Skeletal muscle tissue (tissue), 4 donors: ENCODE measurements around the gene ERC2. TPM values are rescaled to one million over a fixed set of nuclear protein-coding genes. Genes with fewer than 3 reads are reported as not detected.

ENCODE experiments used
- H3K27ac ChIP-seq: one replicate; pipeline ENCODE4 v1.7.0; 2013; ENCODE audit warnings: mild to moderate bottlenecking, low read depth, low read length, inconsistent platforms
- H3K27me3 ChIP-seq, 3 donors: one replicate each; pipeline ENCODE4 v1.7.0; 2013; ENCODE audit warnings: low read length in 3 of 3; ENCODE audit not compliant: control insufficient read depth in 3 of 3, insufficient read depth in 3 of 3
- H3K36me3 ChIP-seq, 3 donors: one replicate each; pipeline ENCODE4 v1.7.0; 2013; ENCODE audit warnings: low read length in 3 of 3; ENCODE audit not compliant: control insufficient read depth in 3 of 3, insufficient read depth in 3 of 3
- H3K4me1 ChIP-seq, 3 donors: one replicate each; pipeline ENCODE4 v1.7.0; 2013; ENCODE audit warnings: low read length in 3 of 3, mild to moderate bottlenecking in 3 of 3; ENCODE audit not compliant: control insufficient read depth in 3 of 3, insufficient read depth in 3 of 3
- H3K4me3 ChIP-seq, 3 donors: one replicate each; pipeline ENCODE4 v1.7.0; 2013; ENCODE audit warnings: low read length in 3 of 3
- H3K9ac ChIP-seq, 3 donors: one replicate each; pipeline ENCODE4 v1.7.0; 2013; ENCODE audit warnings: low read length in 3 of 3, mild to moderate bottlenecking in 3 of 3, moderate library complexity in 2 of 3, low read depth in 1 of 3
- H3K9me3 ChIP-seq, 3 donors: one replicate each; pipeline ENCODE4 v1.7.0; 2013; ENCODE audit warnings: low read length in 3 of 3; ENCODE audit not compliant: control insufficient read depth in 3 of 3
- total RNA-seq: library from RNA; depleted of rRNA; stranded (reverse); fragments of >200 nt; gene quantifications from one replicate; pipeline ENCODE4 v1.2.3, GENCODE V29; 2014
- donor health status: Osteomylitis.

ERC2 gene
- total RNA-seq, 1 donor from 2014 or later = 1.0 TPM

DNA sequence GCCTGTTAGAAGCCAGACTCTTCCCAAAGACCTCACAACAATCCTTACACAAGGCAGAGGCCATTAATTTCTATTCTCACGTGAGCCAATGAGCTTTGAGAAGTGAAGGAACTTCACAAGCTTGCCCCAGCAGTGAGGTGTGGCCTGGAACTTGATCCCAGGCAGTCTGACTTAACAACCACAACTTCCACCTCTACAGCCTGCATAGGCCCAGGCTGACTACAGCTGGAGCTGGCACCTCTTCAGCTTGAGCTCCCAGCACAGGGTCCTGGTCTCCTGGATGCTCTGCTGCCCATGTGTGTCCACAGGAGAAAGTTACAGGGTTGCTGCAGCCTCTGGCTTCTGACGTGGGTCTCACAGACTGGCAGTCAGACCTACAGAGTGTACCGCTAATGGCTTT, 111.0 kb downstream of the ERC2 start:
- Histone ChIP-seq H3K36me3 (no peaks in the 10 kb centered on the region), H3K4me3 (no peak overlapping the region), H3K9ac (no peak overlapping the region), H3K4me1 (no peaks in the 10 kb centered on the region), H3K27ac (no peak overlapping the region), H3K27me3 (no peaks in the 10 kb centered on the region), H3K9me3 (no peaks in the 10 kb centered on the region)

DNA sequence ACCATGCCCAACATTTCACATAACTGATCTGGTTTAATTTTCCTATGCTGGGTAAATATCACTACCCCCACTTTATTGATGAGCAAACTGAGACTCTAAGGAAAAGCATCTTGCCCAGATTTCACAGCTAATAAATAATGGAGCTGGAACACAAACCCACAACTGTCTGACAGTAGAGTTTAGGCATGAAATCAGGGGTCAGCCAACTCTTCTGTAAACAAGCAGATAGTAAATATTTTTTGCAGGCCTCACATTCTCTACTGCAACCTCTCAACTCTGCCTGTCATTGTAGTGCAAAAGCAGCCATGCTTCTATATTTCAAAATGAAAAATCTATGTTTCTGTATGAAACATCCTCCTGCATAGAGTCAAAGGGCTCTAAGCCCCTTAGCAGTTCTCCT, 111.5 kb downstream of the ERC2 start:
- Histone ChIP-seq H3K27ac (no peak overlapping the region), H3K36me3 (no peaks in the 10 kb centered on the region), H3K9ac (no peak overlapping the region), H3K9me3 (no peaks in the 10 kb centered on the region), H3K4me1 (no peaks in the 10 kb centered on the region), H3K27me3 (no peaks in the 10 kb centered on the region), H3K4me3 (no peak overlapping the region)

DNA sequence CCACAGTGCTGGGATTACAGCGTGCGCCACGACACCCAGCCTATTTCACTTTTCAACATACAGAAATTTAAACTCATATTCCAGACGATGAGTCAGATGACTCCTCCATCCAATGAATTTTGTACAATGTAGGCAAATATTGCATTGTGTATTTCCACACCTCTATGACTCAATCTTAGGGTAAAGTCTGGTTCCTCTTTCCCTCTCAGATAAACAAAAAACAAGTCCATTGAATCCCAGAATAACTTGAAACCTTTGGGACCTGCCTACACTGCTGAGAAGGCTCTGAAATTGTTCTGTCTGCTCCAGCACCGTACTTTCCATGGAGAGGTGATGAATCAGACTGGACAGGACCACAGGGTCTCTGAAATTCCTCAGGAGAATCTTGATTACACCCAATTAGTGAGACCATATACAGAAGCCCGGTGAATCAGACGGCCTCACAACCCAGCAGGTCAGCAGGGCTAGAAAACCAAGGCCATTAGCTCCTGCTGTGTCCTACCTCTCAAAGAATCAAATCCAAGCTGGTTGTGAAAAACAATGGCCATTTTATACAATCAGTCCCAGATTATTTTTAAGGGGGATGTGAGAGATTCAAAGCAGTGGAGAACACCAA, 112.6 kb downstream of the ERC2 start:
- Histone ChIP-seq H3K4me1 (no peaks in the 10 kb centered on the region), H3K9me3 (no peaks in the 10 kb centered on the region), H3K9ac (no peak overlapping the region), H3K27me3 (no peaks in the 10 kb centered on the region), H3K4me3 (no peak overlapping the region), H3K27ac (no peak overlapping the region), H3K36me3 (no peaks in the 10 kb centered on the region)

DNA sequence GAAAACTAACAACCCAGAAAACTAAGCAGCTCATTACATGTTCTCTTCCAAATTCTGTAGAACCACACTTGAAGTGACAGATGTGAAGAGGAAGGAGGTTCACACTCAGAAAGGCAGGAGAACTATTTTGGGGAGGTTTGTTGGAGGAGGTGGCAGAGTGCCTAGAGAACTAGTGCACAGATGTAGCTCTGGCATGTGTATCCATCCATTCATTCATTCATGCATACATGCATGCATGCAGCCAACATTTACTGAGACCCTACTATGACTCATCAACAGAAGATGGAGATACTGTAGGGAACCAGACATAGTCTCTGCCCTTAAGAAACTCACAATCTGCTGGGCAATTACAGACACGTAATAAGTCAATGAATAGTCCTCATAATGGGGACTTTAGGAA, 116.7 kb downstream of the ERC2 start:
- Histone ChIP-seq H3K4me1 (no peaks in the 10 kb centered on the region), H3K4me3 (no peak overlapping the region), H3K9me3 (no peaks in the 10 kb centered on the region), H3K9ac (no peak overlapping the region), H3K27me3 (no peaks in the 10 kb centered on the region), H3K36me3 (no peaks in the 10 kb centered on the region), H3K27ac (no peak overlapping the region)

DNA sequence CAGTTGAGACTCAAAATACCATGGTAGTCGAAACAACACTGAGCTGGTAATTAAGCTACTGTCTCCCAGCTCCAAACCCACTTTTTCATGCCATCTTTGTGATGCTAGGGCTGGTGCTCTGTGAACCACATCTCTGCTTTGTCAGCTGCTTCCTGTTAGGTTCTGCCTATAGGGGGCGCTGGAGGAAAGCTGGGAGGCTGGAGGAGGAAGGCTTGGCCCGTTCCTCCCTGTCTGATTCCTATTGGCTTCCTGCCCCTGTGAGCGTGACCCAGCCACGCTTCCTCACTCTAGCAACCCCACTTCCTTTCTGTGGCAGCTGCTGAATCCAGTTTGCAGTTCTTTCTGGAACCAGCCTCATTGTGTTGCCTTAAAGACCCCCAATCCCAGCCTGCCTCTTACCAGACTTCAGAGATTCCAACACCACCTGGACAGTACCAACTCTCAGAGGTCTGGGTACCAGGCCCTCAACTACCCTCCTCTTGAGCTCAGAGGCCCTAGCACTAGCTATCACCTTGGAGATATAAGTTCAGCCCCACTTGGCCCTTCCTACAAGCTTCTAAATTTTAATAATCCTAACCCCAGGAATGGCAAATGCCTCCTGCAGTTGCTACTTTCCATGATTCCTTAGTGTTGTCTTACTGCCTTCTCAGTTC, 120.9 kb downstream of the ERC2 start:
- H3K9me3 ChIP-seq = no peaks in the 10 kb centered on the region
- no peaks in the 10 kb centered on the region for H3K4me1 ChIP-seq
- no peak overlapping the region for H3K9ac ChIP-seq
- H3K4me3 ChIP-seq = no peak overlapping the region
- H3K27ac ChIP-seq = no peak overlapping the region
- H3K36me3 ChIP-seq = no peaks in the 10 kb centered on the region
- H3K27me3 ChIP-seq = peaks cover 0 to 3% (median 0%) of the 10 kb centered on the region in 3 donors

DNA sequence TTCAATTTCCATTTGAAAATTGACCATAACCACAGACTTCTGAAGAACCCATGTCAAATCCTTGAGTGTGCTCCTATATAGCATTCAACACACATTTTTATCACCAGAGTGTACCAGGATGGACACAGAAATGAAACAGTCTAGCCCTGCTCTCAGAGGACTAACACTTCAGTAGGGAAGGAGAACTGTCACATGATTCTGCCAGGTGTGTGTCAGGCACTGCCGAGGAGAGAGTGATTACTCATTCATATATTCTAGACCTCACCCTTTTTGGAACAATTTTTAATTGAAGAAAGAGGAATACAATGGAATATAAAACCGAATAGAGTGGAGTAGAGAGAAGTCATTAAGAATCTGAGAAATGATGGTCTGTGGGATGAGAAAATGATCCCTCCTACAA, 125.8 kb downstream of the ERC2 start:
- Histone ChIP-seq H3K9me3 (no peaks in the 10 kb centered on the region), H3K4me3 (no peak overlapping the region), H3K4me1 (no peaks in the 10 kb centered on the region), H3K36me3 (no peaks in the 10 kb centered on the region), H3K27me3 (peaks cover 0 to 7% (median 0%) of the 10 kb centered on the region in 3 donors), H3K9ac (no peak overlapping the region), H3K27ac (no peak overlapping the region)

DNA sequence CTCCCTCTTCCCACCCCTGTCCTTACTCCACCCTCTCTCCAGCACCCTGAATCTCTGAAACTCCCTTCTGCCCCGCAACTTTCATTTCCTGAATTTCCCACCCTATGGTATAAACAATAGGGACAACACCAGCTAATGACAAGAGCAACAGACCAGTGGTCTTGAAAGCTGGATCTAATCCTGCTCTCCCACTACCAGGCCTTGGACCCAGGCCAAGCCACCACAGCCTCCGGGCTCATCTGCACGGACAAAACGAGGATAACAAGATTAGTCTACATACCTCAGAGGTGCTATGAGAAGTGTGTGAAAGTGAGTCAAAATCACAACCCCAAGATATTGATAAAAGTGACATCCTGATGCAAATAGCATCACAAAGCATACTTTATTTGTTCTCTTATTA, 128.6 kb downstream of the ERC2 start:
- Histone ChIP-seq H3K27me3 (peaks cover 0 to 7% (median 0%) of the 10 kb centered on the region in 3 donors), H3K9ac (no peak overlapping the region), H3K4me1 (no peaks in the 10 kb centered on the region), H3K9me3 (no peaks in the 10 kb centered on the region), H3K27ac (no peak overlapping the region), H3K4me3 (no peak overlapping the region), H3K36me3 (no peaks in the 10 kb centered on the region)

DNA sequence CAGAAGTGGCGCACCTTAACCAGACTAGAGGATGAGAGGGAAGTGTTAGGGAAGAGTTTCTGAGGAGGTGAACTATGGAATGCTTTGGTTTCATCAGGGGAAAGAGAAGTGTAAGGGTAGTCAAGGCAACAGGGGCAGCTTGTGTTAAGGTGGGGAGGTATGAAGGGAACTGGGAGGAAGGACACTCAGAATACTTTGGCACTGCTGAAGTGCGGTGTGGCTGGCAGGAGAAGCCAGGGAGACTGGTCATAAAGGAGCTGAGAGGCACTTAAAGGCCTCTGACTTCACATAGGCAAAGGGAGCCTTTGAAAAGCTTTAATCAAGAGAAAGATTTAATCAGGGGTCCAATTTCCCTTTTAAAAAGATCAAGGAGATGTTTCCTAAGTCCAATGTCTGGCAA, 129.0 kb downstream of the ERC2 start:
- H3K4me3 ChIP-seq = no peak overlapping the region
- H3K4me1 ChIP-seq = no peaks in the 10 kb centered on the region
- H3K27ac ChIP-seq = no peak overlapping the region
- no peak overlapping the region for H3K9ac ChIP-seq
- no peaks in the 10 kb centered on the region for H3K9me3 ChIP-seq
- no peaks in the 10 kb centered on the region for H3K36me3 ChIP-seq
- H3K27me3 ChIP-seq = peaks cover 0 to 6% (median 0%) of the 10 kb centered on the region in 3 donors

DNA sequence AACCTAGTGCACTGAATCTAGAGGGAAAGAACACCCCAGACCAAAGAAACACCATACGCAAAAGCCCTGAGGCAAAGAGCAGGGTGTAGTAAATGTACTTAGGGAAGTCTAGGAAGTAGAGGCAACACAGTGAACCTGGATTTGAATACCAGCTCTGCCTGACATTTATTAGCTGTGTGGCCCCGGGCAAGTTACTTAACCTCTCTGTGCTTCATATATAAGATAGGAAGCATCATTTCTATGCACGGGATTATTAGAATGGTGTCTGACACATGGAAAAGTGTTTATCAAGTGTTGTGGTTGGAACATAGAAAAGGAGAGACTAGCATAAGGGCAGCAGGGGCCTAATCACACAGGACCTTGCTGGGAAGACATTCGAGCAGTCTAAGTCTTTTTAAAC, 132.2 kb downstream of the ERC2 start:
- Histone ChIP-seq H3K4me1 (no peaks in the 10 kb centered on the region), H3K9me3 (no peaks in the 10 kb centered on the region), H3K27ac (no peak overlapping the region), H3K27me3 (peaks cover 0 to 3% (median 3%) of the 10 kb centered on the region in 3 donors), H3K9ac (no peak overlapping the region), H3K36me3 (no peaks in the 10 kb centered on the region), H3K4me3 (no peak overlapping the region)

DNA sequence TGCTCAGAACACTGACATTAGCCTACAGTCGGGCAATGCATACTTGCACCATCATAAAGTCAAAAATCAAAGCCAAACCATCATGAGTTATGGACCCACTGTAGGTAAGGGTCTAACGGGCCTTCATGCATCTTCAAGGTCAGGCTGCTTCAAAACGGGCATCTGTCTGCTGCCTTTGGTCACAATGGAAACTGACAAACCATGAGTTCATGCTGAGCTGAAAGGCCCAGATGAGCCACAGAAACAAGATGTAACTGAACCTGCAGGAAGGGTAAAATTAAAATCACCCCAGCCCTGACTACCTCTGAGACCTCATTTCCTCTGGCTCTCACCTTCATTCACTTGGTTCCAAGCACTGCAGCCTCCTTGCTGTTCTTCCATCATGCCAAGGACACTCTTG, 143.8 kb downstream of the ERC2 start:
- Histone ChIP-seq H3K36me3 (no peaks in the 10 kb centered on the region), H3K9me3 (no peaks in the 10 kb centered on the region), H3K27me3 (peaks cover 0 to 4% (median 0%) of the 10 kb centered on the region in 3 donors), H3K27ac (no peak overlapping the region), H3K4me3 (no peak overlapping the region), H3K4me1 (no peaks in the 10 kb centered on the region), H3K9ac (no peak overlapping the region)
